ENCODE results near the gene CNTN6. TPM values are rescaled to one million over a fixed set of nuclear protein-coding genes. Genes with fewer than 3 reads are reported as not detected.

The CNTN6 gene
- total and polyA plus RNA-seq, 2 donors (not counting 1 experiment from before 2014, with no cell fraction given), result not detected

GRCh38 chr3:1448443-1448842, 355.6 kb downstream of the CNTN6 start:
- DNase-seq (ENCODE audit: low read depth in 2 of 2), result no peak
- no peak overlapping the region for H3K4me2 ChIP-seq (ENCODE audit: extremely low read depth, insufficient read depth, low read length)
- H3K9me3 ChIP-seq (ENCODE audit: control insufficient read depth, insufficient read depth, low read depth, low read length), result no peaks in the 10 kb centered on the region
- H3K27me3 ChIP-seq (ENCODE audit: control insufficient read depth, insufficient read depth, low read length), result no peaks in the 10 kb centered on the region
- H3K9ac ChIP-seq (ENCODE audit: insufficient read depth, low read length), result no peak overlapping the region
- TF ChIP-seq CTCF (conservative IDR thresholded peaks at IDR 0.05 in 1 of 2, IDR thresholded peaks at IDR 0.05 in 1 of 2; ENCODE audit: low read depth in 1 of 2, low read length in 2 of 2) (no peak), EZH2 (IDR thresholded peaks at IDR 0.05; ENCODE audit: low read length, missing control alignments) (no peak)
- H2AFZ ChIP-seq (ENCODE audit: low read length), result no peak overlapping the region
- no peaks in the 10 kb centered on the region for H3K36me3 ChIP-seq (ENCODE audit: control insufficient read depth, insufficient read depth, low read length)
- no peak overlapping the region for H3K4me3 ChIP-seq (replicated peaks in 1 of 4; ENCODE audit: control extremely low read depth in 1 of 4, insufficient read depth in 1 of 4, low read depth in 3 of 4, low read length in 4 of 4)
- no peaks in the 10 kb centered on the region for H3K4me1 ChIP-seq (ENCODE audit: control insufficient read depth, extremely low read depth, insufficient read depth, low read length)
- H3K27ac ChIP-seq (ENCODE audit: insufficient read depth, low read length), result no peak overlapping the region
- H4K20me1 ChIP-seq (ENCODE audit: control insufficient read depth, extremely low read depth, insufficient read depth, low read length), result no peaks in the 10 kb centered on the region
- H3K79me2 ChIP-seq (ENCODE audit: control insufficient read depth, insufficient read depth, low read length), result no peaks in the 10 kb centered on the region
